NCI-H187 treated with DMSO at 0.1 percent for 48 hours (cell line): ENCODE measurements around the gene HLX.

Experiments used
- DNase-seq: peaks from one replicate; lab custom pipeline; 2025; lab: John Stamatoyannopoulos, UW

The HLX gene

DNA sequence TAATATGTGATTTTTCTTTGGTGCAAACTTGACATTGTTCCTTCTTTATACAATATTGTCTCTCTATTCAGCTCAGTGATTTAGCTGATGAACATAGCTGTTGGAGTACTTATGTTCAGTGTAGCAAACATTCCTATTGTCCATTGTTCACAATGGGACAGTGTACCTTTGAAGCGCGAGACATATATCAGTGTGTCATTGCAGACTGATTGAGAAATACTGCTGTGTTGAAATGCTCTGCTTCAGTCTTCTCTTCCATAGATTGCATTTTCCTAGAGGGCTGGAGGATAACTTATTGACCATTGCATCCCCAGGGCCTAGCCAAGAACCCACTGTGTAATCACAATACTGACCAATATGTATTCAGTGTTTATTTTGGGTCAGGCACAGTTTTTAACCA lies 46.5 kb downstream of the HLX start:
- DNase-seq: no peak

DNA sequence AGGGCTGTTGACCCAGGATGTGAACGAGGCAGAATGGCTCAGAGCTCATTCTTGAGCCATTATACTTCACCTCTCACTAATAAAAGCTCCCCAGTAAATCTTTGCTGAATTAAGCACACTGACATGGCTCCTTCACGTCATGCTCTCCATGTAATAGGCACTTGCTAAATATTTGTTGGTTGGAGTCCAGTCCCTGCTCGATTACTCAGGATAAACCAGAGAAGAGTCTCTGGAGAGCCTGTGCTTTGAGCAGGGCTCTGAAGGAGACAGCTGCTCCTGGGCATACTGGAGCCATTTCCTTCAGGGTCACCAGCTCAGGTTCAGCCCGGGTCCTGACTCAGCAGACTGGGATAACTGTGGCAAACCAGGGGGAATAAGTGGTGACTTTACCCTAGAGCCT lies 46.9 kb downstream of the HLX start:
- DNase-seq: no peak

DNA sequence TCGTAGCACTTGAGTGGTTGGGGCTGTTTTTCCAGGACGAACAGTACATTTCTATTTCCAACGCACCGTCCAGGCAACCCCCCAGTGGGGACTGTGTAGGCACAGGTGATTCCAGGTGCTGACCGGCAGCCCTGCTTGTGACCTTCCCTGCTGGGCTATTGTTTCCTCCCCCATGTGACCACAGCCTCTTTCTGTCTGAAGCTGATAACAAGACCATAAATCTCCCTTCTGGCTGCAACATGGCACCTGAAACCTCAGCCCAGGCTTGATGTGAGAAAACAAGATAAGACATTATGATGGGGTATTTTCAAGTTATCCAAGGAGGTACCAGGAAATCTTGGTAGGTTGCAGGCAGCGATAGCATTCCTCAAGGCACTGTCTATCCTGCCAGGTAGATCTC lies 48.2 kb downstream of the HLX start:
- DNase-seq: peak; percentile 30

DNA sequence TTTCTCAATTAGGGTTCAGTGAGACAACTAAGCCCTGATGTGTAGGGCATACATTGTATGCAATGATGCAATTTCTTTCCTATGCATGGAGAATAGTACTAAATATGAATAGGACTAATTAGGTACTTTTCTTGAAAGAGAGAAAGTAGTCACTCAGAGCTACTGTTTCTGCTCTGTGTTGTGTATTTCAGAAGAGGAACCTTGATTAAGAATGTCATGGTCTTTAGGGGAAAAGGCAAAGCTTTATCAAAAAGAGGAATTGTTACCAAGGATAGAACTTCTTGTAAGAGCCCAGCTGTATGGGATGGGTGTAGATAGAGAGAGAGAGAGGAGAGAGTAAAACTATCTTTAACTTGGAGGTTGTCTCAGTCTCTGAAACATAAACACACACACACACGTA lies 49.1 kb downstream of the HLX start:
- DNase-seq: no peak

DNA sequence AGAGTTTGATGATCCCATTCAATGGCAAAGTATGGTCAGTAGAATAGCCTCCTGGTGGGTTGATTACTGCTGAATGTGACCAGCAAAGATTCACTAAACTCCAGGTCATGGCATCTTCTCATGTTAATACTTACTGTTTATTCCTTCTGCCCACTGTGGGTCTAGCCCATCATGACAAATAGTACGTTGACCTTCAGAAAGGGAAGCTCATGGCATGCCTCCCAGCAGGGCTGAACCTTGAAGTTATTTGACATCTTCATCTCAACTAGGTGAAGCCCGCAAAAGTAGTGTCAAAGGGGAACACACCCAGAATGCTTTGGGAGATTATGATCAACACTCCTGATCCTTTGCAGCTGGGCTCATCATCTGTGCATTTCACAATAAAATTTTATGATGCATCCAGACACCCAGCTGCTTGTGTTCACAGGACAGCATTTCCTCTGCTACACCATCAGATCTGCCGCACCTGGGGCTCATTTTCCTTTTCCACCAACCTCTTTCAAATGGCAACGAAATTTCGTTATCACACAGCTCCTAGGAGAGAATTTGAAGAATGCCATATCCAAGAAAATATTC lies 49.6 kb downstream of the HLX start:
- DNase-seq: no peak

DNA sequence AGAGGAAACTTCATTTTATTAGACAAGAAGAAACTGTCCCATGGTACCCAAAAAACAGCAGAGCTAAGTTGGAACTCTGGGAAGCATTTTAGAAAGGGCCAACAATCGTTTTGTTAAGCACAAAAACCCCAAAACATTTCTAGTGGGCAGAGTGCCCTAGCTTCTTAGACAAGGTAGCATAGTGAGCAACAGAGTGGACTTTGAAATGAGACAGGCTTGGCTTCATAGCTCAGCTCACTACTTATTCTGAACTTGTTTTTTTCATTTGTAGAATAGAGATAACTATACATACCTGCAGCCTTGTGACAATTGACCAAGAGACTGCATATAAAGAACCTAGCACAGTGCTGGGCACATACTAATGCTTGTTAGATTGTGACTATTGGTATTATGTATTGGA lies 50.1 kb downstream of the HLX start:
- no peak for DNase-seq
